ENCODE data around the gene TRIM40.
"Not testable (repeated sequence)": the region's sequence is repeated elsewhere in the genome, so short reads cannot be mapped to it uniquely, and the experiment has no call there.

TRIM40 gene

GRCh38 chr6:30113003-30113759, 22.8 kb upstream of the TRIM40 start, which contains the start of gene TRIM31:
Gene TRIM31 (minus strand): TSS chr6:30113090. CDS start chr6:30112805, 285 bp downstream.
- DNase-seq (ENCODE audit: low read depth in 4 of 4, low spot score in 1 of 4), result no peak

- no peak for DNase-seq (ENCODE audit: low read depth in 4 of 4, low spot score in 1 of 4)
Measured at GRCh38 chr6:30113841-30114240, 22.1 kb upstream of the TRIM40 start.

GRCh38 chr6:30116724-30117123, 19.2 kb upstream of the TRIM40 start:
- no peak for DNase-seq (ENCODE audit: low read depth in 4 of 4, low spot score in 1 of 4)

- DNase-seq (ENCODE audit: low read depth in 4 of 4, low spot score in 1 of 4), result not testable (repeated sequence)
Measured at GRCh38 chr6:30118691-30119090, 17.2 kb upstream of the TRIM40 start.

GRCh38 chr6:30121446-30122366, 14.2 kb upstream of the TRIM40 start:
- no peak for DNase-seq (ENCODE audit: low read depth in 4 of 4, low spot score in 1 of 4)

GRCh38 chr6:30122515-30122914, 13.4 kb upstream of the TRIM40 start:
- no peak for DNase-seq (ENCODE audit: low read depth in 4 of 4, low spot score in 1 of 4)

GRCh38 chr6:30127238-30128093, 8.5 kb upstream of the TRIM40 start:
- no peak for DNase-seq (ENCODE audit: low read depth in 4 of 4, low spot score in 1 of 4)

- DNase-seq (ENCODE audit: low read depth in 4 of 4, low spot score in 1 of 4), result no peak
Measured at GRCh38 chr6:30129265-30130178, 6.4 kb upstream of the TRIM40 start.

- DNase-seq (ENCODE audit: low read depth in 4 of 4, low spot score in 1 of 4), result no peak
Measured at GRCh38 chr6:30130179-30130679, 5.7 kb upstream of the TRIM40 start.

GRCh38 chr6:30130887-30131862, 4.8 kb upstream of the TRIM40 start:
- peak; percentile 22 to 48 (median 44) for DNase-seq (ENCODE audit: low read depth in 4 of 4, low spot score in 1 of 4)

- no peak for DNase-seq (ENCODE audit: low read depth in 4 of 4, low spot score in 1 of 4)
Measured at GRCh38 chr6:30131947-30132497, 3.9 kb upstream of the TRIM40 start.

GRCh38 chr6:30135147-30135546, 793 bp upstream of the TRIM40 start:
- no peak for DNase-seq (ENCODE audit: low read depth in 4 of 4, low spot score in 1 of 4)

GRCh38 chr6:30136570-30137286, 788 bp downstream of the TRIM40 start:
- DNase-seq (ENCODE audit: low read depth in 4 of 4, low spot score in 1 of 4), result no peak

- DNase-seq (ENCODE audit: low read depth in 4 of 4, low spot score in 1 of 4), result not testable (repeated sequence)
Measured at GRCh38 chr6:30140240-30140639, 4.3 kb downstream of the TRIM40 start.

- DNase-seq (ENCODE audit: low read depth in 4 of 4, low spot score in 1 of 4), result no peak
Measured at GRCh38 chr6:30142665-30143064, 6.7 kb downstream of the TRIM40 start.

GRCh38 chr6:30143780-30144179, 7.8 kb downstream of the TRIM40 start:
- DNase-seq (ENCODE audit: low read depth in 4 of 4, low spot score in 1 of 4), result no peak

GRCh38 chr6:30144811-30145210, 8.9 kb downstream of the TRIM40 start:
- DNase-seq (ENCODE audit: low read depth in 4 of 4, low spot score in 1 of 4), result no peak

- no peak for DNase-seq (ENCODE audit: low read depth in 4 of 4, low spot score in 1 of 4)
Measured at GRCh38 chr6:30145818-30146217, 9.9 kb downstream of the TRIM40 start.

Measured in stimulated activated CD4-positive, alpha-beta T cell treated with anti-CD3 and anti-CD28 coated beads, Interleukin-1b, Interleukin-23, amount 100 ng/mL, for 24 hours (primary cell).